Endothelial cell of umbilical vein (primary cell): ENCODE measurements around the gene MIX23. TPM values are rescaled to one million over a fixed set of nuclear protein-coding genes. Genes with fewer than 3 reads are reported as not detected.

ENCODE experiments used
- BruUV-seq: library from RNA; stranded (reverse); fragments of 400-500 nt; replicated peaks from 2 replicates; lab custom pipeline; 2021; lab: Mats Ljungman, UMichigan
- CTCF ChIA-PET: fragments of 300-600, 350-600 bp; sonication (Branson Sonifier 250); formaldehyde crosslinking; loops from one replicate; lab custom pipeline; 2021; ENCODE audit warnings: antibody characterized with exemption, inconsistent platforms; lab: Charles Lee
- POLR2A ChIA-PET: fragments of 300-600, 350-600 bp; sonication (Branson Sonifier 250); formaldehyde crosslinking; loops from one replicate; lab custom pipeline; 2021; ENCODE audit warnings: antibody characterized with exemption, inconsistent platforms; lab: Charles Lee
- DNase-seq: peaks from one replicate; pipeline ENCODE4 v3.0.0-alpha.2; 2011; ENCODE audit warnings: low read depth, low spot score
- FAIRE-seq: peaks from 2 replicates; lab custom pipeline; 2011; peaks lifted over from hg19 to GRCh38; lab: Jason Lieb, UNC
- H2AFZ ChIP-seq: 2 replicates; pipeline ENCODE4 v1.6.0; 2012; ENCODE audit warnings: low read depth, low read length, control low read depth, inconsistent platforms
- H3K27ac ChIP-seq: 2 replicates; pipeline ENCODE4 v1.5.1; 2011; ENCODE audit warnings: low read depth, mild to moderate bottlenecking, control low read depth, low read length, moderate library complexity; ENCODE audit not compliant: insufficient read depth
- H3K27me3 ChIP-seq, 2 experiments: 2 replicates each; pipeline versions ENCODE4 v1.6.0 to v1.6.1; 2011; ENCODE audit warnings: low read length in 2 of 2, mixed read lengths in 1 of 2; ENCODE audit not compliant: control insufficient read depth in 2 of 2, insufficient read depth in 2 of 2
- H3K36me3 ChIP-seq, 2 experiments: 2 replicates in 1 of 2; 3 replicates in 1 of 2; pipeline ENCODE4 v1.5.1; 2011; ENCODE audit warnings: low read length in 2 of 2, mild to moderate bottlenecking in 1 of 2, moderate library complexity in 1 of 2; ENCODE audit not compliant: control insufficient read depth in 2 of 2, insufficient read depth in 2 of 2; ENCODE audit errors: extremely low read depth in 1 of 2
- H3K4me1 ChIP-seq: 3 replicates; pipeline ENCODE4 v1.5.1; 2011; ENCODE audit warnings: mild to moderate bottlenecking, low read length; ENCODE audit not compliant: control insufficient read depth, insufficient read depth; ENCODE audit errors: extremely low read depth
- H3K4me2 ChIP-seq: 2 replicates; pipeline ENCODE4 v1.6.1; 2011; ENCODE audit warnings: low read length, control low read depth, mixed read lengths; ENCODE audit not compliant: insufficient read depth
- H3K4me3 ChIP-seq, 3 experiments: fragments of 200-600 bp in 1 of 3; sonication (generic), shearing (Covaris generic) in 1 of 3; replicated peaks in 1 of 3; 2 replicates each; pipeline ENCODE4 v1.5.1; 2011 to 2016; ENCODE audit warnings: control low read depth in 3 of 3, low read length in 3 of 3, mild to moderate bottlenecking in 2 of 3, inconsistent platforms in 1 of 3, low read depth in 1 of 3, moderate library complexity in 1 of 3; ENCODE audit not compliant: insufficient read depth in 1 of 3
- H3K79me2 ChIP-seq: 2 replicates; pipeline ENCODE4 v1.6.0; 2012; ENCODE audit warnings: low read length, inconsistent platforms; ENCODE audit not compliant: control insufficient read depth, insufficient read depth
- H3K9ac ChIP-seq: replicated peaks from 2 replicates; pipeline ENCODE3; 2011; ENCODE audit warnings: low read length, control low read depth; ENCODE audit not compliant: insufficient read depth; ENCODE audit errors: extremely low read depth
- H3K9me1 ChIP-seq: replicated peaks from 3 replicates; pipeline ENCODE4 v1.6.0; 2011; ENCODE audit warnings: mild to moderate bottlenecking, low read length; ENCODE audit not compliant: control insufficient read depth, insufficient read depth; ENCODE audit errors: extremely low read depth
- H3K9me3 ChIP-seq: replicated peaks from 2 replicates; pipeline ENCODE4 v1.5.1; 2012; ENCODE audit warnings: low read length, inconsistent platforms; ENCODE audit not compliant: control insufficient read depth, insufficient read depth
- H4K20me1 ChIP-seq: replicated peaks from 2 replicates; pipeline ENCODE3; 2011; ENCODE audit warnings: mild to moderate bottlenecking, low read length; ENCODE audit not compliant: control insufficient read depth, insufficient read depth; ENCODE audit errors: extremely low read depth
- CTCF ChIP-seq, 2 donors: IDR thresholded peaks; 1 replicate in 1 of 2; 2 replicates in 1 of 2; pipeline ENCODE4 v1.5.1; 2011; ENCODE audit warnings: low read length in 2 of 2, mild to moderate bottlenecking in 2 of 2, moderate library complexity in 2 of 2, control low read depth in 1 of 2, inconsistent platforms in 1 of 2, low read depth in 1 of 2; ENCODE audit not compliant: insufficient read depth in 1 of 2; ENCODE audit errors: extremely low read depth in 1 of 2
- EZH2 ChIP-seq: IDR thresholded peaks from 2 replicates; pipeline ENCODE4 v1.6.1; 2012; ENCODE audit warnings: borderline replicate concordance, low read depth, mild to moderate bottlenecking, moderate library complexity, low read length, inconsistent platforms; ENCODE audit not compliant: severe bottlenecking
- FOS ChIP-seq: IDR thresholded peaks from 2 replicates; pipeline ENCODE4 v1.6.1; 2011; ENCODE audit warnings: mild to moderate bottlenecking, low read length, moderate library complexity, borderline replicate concordance; ENCODE audit not compliant: insufficient read depth
- GATA2 ChIP-seq: IDR thresholded peaks from 2 replicates; pipeline ENCODE4 v1.7.0; 2011; ENCODE audit warnings: low read depth, mild to moderate bottlenecking, moderate library complexity, mixed read lengths, low read length; ENCODE audit not compliant: insufficient read length, insufficient read depth
- JUN ChIP-seq: IDR thresholded peaks from 2 replicates; pipeline ENCODE4 v1.6.1; 2011; ENCODE audit warnings: borderline replicate concordance, low read depth; ENCODE audit not compliant: insufficient read length, insufficient read depth
- MAX ChIP-seq: IDR thresholded peaks from 2 replicates; pipeline ENCODE4 v1.6.1; 2011; ENCODE audit not compliant: insufficient read depth, insufficient read length
- MYC ChIP-seq: IDR thresholded peaks from one replicate; pipeline ENCODE4 v1.6.1; 2011; ENCODE audit warnings: mild to moderate bottlenecking, low read depth, low read length
- POLR2A ChIP-seq: IDR thresholded peaks from 2 replicates; pipeline ENCODE4 v1.6.1; 2012; ENCODE audit warnings: low read depth, mild to moderate bottlenecking, control low read depth, low read length
- POLR2AphosphoS5 ChIP-seq: IDR thresholded peaks from 2 replicates; pipeline ENCODE4 v1.6.1; 2012; ENCODE audit warnings: low read depth, mild to moderate bottlenecking, control low read depth, low read length, moderate library complexity; ENCODE audit not compliant: insufficient read depth
- dilution Hi-C: fragments of 300-500 bp; cut with MboI; formaldehyde crosslinking; loops from one replicate; pipeline ENCODE4 v1.15.0; 2019; ENCODE audit warnings: low sequenced_read_pairs; ENCODE audit not compliant: extremely low pct_ligation_motif_present
- intact Hi-C: fragments of 100-400 bp; cut with micrococcal nuclease; formaldehyde crosslinking; loops from one replicate; pipeline ENCODE4 v1.10.0; 2022
- polyA plus RNA-seq, 4 experiments: library from polyadenylated mRNA; depleted of rRNA in 3 of 4; stranded (reverse) in 3 of 4; unstranded in 1 of 4; fragments of >200 nt; gene quantifications; 2 replicates each; pipeline versions ENCODE4 v1.2.1 to v1.2.3, GENCODE V29; 2011 to 2012; ENCODE audit warnings: missing spikeins in 1 of 4
- total RNA-seq: library from RNA; stranded (reverse); gene quantifications from 2 replicates; pipeline ENCODE4 v1.2.3, GENCODE V29; 2021

MIX23 gene
- total and polyA plus RNA-seq, 2 donors (not counting 3 experiments of a cell fraction or from before 2014, with no cell fraction given) = 4.5 to 53.5 TPM

GRCh38 chr3:122395582-122395981, 12.6 kb upstream of the MIX23 start:
- Histone ChIP-seq H4K20me1 (no peaks in the 10 kb centered on the region), H3K9ac (no peak overlapping the region), H3K27ac (no peak overlapping the region), H3K36me3 (no peaks in the 10 kb centered on the region), H2AFZ (no peak overlapping the region), H3K27me3 (no peaks in the 10 kb centered on the region), H3K4me2 (no peak overlapping the region), H3K9me3 (no peaks in the 10 kb centered on the region), H3K4me1 (peaks cover 4% of the 10 kb centered on the region), H3K79me2 (no peaks in the 10 kb centered on the region), H3K9me1 (no peaks in the 10 kb centered on the region), H3K4me3 (no peak overlapping the region)
- ChIA-PET POLR2A (no interaction called here), CTCF (interaction anchor here (0.7 to 1.1 kb wide), 2 partner anchors 11 to 284 kb away, joined by 3 to 5 read pairs; partner anchors contain the start of gene FAM162A)
- no TSS peak for BruUV-seq
- intact Hi-C loops = loop anchor here (10.0 kb wide), 1 partner anchor 859 kb away; no protein-coding TSS in a partner anchor
- no peak for TF ChIP-seq CTCF (IDR thresholded peaks at IDR 0.05; ENCODE audit: extremely low read depth in 1 of 2, insufficient read depth in 1 of 2, low read depth in 1 of 2, low read length in 2 of 2)
- TF ChIP-seq JUN = peak; percentile 25
- no peak for TF ChIP-seq GATA2
- TF ChIP-seq EZH2 = no peak
- TF ChIP-seq MAX = no peak
- TF ChIP-seq FOS = peak; percentile 64
- TF ChIP-seq MYC = no peak
- no peak for TF ChIP-seq POLR2AphosphoS5
- no peak for TF ChIP-seq POLR2A
- dilution Hi-C loops = no loop called here
- FAIRE-seq = no peak
- DNase-seq = no peak
